Measurements from ENCODE around the gene RHCE.
"Not testable (repeated sequence)": the region's sequence is repeated elsewhere in the genome, so short reads cannot be mapped to it uniquely, and the experiment has no call there.

The RHCE gene

DNA sequence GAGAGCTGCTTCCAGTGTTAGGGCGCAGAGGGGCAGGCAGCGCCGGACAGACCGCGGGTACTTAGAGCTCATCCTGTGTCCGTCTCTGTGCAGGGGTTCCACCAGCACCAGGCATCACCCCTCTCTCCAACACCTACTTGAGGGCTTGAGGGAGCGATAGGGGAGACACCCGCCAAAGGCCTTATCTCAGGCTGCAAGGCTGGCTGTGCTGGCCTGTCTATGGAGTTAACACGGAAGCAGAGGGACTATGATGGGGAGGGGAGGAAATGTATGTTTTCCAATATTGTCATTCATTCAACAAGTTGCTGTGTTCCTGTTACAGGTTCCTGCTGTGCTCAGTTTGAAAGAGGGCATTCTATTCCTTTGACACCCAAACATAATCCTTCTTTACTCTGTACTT, at the start of gene RHCE:
Gene RHCE (minus strand): TSS at position 111 of the 400 bp plus-strand sequence. CDS start 39 bp downstream, at position 72.
- not testable (repeated sequence) for DNase-seq (ENCODE audit: low spot score)

DNA sequence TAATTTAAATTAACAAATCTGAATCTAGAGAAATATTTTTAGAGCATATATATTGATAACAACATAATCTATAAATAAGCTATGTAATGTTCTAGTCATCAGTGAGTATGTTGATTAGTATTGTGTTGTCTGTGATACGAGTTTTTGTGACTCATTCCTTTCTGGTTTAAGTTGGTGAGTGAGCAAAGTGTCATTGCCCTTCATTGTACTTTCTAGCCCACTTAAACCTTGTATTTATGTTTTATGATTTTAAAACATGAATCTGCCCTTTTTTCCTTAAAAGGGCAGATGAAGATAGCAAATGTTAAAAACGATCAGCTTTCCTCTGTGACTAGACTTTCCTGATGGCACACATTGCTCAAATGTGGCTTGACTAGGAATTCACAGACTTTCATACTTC, 48.6 kb upstream of the RHCE start:
- DNase-seq (ENCODE audit: low spot score), result no peak

DNA sequence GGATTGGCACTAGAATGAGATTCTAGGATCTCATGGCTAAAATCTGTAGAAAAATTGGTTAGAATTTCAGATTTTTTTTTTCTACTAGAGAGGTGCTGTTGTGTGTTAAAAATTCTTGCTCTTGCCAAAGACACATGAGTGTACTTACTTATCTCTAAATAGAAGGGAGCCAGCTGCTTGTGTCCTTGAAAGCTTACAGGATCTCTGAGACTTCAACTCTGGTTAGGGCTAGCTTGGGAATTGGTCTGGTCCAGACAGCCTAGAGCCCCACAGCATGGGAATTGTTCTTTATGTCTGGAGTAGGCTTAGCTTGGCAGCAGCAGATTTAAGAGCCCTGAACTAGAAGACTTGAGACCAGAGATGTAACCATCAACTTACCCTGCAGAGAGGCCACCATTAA, 47.4 kb upstream of the RHCE start:
- no peak for DNase-seq (ENCODE audit: low spot score)

DNA sequence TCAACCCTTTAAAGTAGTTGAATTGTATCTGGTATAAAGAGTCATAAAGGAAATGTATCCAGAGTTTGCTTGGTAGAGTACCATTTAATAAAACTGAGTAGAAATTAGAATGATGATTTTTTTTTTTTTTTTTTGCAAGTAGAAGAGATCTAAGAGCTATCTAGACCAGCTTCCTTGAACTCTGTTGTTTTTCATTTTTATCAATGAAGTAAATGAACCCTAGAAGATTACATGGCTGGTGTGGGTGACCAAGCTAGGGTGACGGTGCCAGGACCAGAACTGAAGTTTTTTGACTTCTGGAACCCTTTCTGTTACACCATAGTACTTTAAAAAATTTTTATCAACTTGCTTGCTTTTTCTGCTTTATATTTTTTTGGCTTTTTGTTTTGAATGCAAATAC, 47.0 kb upstream of the RHCE start:
- DNase-seq (ENCODE audit: low spot score), result no peak

DNA sequence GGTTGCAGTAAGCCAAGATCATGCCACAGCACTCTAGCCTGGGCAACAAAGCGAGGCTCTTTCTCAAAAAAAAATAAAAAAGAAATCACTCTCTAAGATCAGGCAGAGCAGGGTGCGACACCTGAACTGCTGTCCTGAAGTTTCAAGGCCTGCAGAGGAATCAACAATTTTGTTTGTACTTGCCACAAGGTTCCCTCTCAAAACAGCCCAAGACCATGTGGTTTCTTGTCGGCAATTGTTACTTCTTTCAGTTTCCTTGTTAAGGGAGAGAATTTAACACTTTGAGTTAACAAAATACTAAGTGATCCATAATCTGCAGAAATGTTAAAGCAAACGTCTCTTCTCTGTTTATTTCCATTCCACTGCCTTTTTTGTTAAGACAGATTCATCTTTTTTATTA, 46.6 kb upstream of the RHCE start:
- DNase-seq (ENCODE audit: low spot score), result no peak

DNA sequence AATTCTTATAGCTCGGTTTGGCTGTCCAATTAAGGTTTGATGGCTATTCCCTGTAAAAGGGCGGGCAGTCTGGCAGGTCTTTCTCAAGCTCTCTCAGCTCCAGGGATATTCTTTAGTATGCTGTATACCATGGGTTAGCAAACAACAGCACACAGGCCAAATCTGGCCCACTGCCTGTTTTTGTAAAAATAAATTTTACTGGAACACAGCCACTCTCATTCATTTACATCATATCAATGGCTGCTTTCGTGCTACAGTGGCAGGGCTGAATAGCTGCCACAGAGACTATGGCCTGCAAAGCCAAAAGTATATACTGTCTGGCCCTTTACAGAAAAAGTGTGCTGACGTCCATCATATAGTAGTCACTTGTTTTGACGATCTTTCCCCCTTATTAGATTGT, 42.1 kb upstream of the RHCE start:
- no peak for DNase-seq (ENCODE audit: low spot score)

DNA sequence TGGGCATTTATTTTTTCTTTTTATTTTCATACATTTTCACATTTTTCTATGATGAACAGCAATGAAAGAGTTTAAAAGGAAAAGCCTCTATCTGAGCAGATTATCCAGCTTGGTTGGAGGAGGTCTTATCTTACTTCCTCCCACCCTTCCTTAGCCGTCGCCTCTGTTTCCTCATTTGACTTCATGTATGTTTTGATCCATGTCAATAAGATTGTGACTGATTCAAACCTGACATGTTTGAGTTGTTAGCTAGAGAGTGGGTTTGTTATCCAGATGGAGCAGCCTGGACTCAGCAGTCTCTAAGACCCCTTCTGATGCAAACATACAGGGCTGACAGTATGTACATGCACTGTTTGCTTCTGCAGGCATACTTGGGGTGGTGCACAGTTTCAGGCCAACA, 41.2 kb upstream of the RHCE start:
- no peak for DNase-seq (ENCODE audit: low spot score)

DNA sequence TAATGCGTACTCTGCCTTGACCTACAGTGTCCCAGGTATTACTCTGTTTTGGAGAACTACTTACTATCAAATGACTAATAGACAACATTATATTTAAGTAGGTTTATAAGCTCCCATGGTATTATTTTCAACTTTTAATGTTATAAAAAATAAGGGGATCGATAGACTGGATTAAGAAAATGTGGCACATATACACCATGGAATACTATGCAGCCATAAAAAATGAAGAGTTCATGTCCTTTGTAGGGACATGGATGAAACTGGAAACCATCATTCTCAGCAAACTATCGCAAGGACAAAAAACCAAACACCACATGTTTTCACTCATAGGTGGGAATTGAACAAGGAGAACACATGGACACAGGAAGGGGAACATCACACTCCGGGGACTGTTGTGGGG, 40.2 kb upstream of the RHCE start:
- not testable (repeated sequence) for DNase-seq (ENCODE audit: low spot score)

DNA sequence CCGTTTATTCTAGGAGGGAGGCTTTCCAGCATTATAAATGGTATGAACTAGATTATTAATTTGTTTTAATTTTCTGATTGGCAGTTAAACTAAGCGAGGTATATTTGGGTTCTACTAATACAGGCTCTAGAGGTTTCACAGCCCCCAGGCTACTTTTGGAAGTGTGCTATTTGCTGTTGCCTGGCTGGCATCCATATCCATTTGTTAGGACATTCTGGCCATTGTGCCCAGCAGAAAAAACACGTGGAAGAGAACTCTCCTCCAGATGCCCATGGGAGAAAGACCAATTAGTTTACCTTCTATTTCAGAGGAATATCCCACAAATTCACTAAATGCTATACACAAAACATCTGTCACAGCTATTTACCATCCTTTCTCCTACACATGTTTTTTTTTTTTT, 39.4 kb upstream of the RHCE start:
- DNase-seq (ENCODE audit: low spot score), result no peak

DNA sequence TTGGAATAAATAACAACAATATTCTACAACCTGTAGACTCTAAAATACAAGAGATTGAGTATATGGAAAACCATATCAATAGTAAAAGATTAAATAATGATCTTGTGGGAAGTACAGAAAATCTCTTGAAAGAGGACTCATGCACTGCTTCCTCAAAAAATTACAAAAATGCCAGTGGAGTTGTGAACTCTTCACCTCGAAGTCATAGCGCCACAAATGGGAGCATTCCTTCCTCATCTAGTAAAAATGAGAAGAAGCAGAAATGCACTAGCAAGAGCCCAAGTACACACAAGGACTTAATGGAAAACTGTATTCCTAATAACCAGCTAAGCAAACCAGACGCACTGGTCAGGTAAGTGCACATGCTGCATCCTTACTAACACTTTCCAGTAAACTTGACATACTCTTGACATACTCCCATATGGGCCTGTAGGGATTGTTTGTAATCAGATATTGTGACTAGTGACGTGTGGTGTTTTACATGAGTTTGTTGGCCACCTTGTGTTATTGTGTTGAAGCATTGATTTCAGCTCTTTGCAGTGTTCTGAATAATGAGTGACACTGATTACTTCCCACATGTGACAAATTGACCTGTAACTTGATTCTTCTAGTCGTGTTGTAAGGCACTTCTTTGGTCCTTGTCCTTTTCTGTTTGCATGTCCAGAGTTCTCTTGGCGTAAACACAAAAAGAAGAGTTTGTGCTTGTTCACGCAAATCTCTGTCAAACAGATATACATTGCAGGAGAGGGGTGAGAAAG, 38.1 kb upstream of the RHCE start:
- DNase-seq (ENCODE audit: low spot score), result no peak

DNA sequence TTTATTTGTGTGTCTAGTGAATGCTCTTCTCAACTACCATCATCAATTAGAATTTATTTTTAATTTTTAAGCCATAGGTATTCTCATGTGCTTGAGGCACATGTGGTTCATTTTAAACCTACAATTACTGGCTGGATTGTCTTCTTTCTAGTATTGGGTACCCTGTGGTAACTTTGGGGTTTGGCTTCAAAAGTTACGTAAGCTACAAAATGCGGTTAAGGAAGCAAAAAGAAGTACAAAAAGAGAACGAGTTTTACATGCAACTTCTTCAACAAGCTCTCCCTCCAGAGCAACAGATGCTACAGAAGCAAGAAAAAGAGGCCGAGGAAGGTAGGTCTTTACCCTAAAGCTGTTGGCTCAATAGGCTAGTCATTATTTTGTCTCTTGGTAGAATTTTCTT, 35.9 kb upstream of the RHCE start:
- DNase-seq (ENCODE audit: low spot score), result no peak

DNA sequence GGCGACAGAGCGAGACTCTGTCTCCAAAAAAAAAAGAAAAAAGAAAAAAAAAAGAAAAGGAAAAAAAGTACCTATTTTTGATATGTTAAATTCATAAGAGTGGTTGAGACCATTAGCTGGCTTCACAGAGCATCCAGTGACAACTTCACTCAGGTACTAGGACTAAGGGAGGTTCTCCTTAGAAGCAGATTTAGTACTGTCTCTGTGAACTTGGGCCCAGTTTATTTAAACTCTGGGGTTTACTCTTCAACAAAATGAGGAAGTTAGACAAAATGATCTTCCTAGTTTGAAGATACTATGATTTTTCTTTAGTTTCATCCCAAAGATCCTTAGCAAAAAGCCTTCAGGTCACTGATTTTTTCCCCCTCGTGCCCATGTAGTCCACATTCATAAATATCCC, 31.3 kb upstream of the RHCE start:
- DNase-seq (ENCODE audit: low spot score), result no peak

DNA sequence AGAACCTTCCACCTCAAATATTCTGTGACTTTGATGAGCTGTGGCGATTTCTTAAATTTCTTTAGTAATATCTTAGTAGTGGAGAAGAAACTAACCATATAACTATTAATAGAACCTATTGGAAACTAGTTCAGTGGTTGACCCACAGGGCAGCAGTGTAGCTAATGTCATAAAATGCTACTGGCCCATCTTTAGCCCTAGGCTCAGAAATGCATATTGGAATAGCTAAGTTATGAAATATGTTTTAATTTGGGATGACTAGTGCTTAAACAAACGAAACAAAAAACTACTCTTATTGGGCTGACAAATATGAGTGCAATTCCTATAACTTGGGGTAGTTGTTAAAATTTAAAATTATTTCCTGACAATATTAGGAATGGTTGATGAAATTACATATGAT, 30.3 kb upstream of the RHCE start:
- no peak for DNase-seq (ENCODE audit: low spot score)

DNA sequence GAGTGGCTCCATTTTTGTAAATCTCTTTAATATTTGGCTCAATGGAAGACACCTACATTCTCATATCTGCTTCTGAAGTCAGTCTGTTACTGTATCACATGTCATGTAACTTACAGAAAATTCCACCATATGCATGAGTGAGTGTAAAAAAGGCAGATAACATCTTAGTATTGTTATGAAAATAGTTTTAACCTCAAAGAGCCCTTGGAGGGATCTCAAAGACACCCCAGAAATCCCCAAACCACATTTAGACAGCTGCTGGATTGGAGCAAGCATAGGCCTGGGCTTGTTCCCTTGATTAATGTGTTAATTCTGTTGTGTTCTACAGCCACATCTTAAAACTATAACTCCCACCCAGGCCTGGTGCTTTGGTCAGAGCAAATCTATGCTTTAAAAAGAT, 26.9 kb upstream of the RHCE start:
- no peak for DNase-seq (ENCODE audit: low spot score)

DNA sequence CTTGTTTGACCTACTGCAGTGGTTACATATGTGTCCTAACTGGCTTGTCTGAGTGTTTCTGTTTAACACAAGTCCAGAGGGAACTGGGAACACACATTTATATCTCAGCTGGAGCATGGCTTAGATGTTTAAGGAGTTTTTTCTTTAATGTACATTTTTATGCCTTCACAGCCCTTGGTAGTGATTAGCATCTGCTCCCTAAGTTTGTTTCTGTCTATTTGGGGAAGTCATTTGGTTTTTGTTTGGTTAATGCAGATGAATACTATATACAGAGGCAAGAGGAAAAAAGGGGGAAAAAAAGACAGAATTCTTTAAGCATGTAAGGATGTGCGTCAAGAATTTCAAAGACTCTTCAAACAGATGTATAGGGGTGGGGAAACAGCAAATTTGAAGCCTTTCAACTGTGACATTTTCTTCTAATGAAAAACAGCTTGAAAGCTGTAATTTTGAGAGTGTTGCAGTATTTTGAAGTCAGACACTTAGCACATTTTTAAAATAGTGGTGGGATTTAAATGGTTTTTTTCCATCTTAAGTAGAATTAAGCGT, 25.4 kb upstream of the RHCE start:
- DNase-seq (ENCODE audit: low spot score), result no peak

DNA sequence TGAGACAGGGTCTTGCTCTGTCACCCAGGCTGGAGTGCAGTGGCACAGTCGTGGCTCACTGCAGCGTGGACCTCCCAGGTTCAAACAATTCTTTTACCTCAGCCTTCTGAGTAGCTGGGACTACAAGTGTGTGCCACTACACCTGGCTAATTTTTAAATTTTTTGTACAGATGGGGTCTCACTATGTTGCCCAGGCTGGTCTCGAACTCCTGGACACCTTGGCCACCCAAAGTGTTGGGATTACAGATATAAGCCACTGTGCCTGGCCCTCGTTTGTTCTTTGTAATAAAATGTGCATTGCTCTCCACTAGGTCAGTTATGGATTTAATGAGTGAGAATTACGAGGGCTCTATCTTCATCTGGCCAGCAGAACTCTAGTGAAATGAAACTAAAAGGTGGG, 24.0 kb upstream of the RHCE start:
- DNase-seq (ENCODE audit: low spot score), result not testable (repeated sequence)

DNA sequence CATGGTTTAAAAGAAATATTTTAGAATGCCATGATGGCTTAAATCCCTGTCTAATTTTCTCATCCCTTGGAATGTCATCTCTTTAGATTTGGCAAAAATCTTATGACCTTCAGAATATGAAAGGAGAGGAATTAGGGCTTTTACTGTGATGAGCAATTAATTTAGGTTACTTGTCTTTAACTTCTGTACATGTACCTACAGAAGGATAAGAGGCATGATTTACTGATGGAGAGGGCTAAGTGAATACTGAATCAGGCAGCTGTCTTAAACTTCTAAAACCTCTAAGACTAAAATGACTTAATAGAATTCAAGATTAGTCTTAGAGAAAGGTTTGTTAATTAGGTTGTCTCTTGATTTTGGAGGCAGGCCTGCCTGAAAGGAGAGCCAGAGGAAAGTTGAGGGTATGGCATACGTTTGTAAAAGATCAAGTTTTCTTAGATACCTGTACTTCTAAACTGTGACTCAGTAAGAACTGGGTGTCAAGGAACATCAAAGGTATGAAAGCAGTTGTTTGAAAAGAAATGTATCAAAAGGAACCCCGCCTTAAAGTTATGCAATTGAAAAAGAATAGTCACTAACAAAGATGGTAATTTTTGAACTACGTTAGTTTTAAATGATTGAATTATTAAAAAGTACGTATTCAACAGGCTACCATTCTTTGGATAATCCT, 22.5 kb upstream of the RHCE start:
- DNase-seq (ENCODE audit: low spot score), result no peak

DNA sequence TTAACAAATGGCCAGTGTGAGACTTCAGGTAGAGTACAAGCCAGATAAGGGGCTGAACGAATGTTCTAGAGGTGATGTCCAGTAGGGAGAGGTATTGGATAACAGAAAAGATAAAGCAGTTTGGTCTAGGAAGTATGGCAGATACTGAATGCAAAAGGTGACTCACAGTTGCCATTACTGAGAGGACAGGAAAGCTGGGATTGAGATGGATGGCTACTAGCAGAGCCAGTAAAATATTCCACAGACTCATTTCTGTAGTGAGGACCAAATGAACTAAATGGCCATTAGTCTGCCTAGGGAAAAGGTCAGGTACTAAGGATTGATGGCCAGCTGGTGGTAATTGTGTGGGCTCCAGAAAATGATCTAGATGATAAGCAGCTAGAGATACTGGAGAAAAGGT, 21.6 kb upstream of the RHCE start:
- peak; percentile 12 for DNase-seq (ENCODE audit: low spot score)

DNA sequence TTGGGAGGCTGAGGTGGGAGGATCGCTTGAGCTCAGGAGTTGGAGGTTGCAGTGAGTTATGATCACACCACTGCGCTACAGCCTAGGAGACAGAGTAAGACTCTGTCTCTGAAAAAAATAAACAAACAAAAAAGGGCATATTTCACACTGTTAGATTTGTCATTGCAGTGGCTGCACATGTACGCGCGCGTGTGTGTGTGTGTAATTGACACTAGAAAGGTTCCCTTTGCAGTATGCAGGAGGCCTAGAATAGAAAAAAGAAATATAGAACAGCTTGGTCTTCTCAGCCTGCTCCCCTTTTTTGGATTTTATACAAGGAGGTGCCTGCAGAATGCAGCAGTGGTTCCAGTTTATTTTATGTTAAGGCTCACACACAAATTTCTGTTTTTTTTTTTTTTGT, 18.7 kb upstream of the RHCE start:
- no peak for DNase-seq (ENCODE audit: low spot score)

DNA sequence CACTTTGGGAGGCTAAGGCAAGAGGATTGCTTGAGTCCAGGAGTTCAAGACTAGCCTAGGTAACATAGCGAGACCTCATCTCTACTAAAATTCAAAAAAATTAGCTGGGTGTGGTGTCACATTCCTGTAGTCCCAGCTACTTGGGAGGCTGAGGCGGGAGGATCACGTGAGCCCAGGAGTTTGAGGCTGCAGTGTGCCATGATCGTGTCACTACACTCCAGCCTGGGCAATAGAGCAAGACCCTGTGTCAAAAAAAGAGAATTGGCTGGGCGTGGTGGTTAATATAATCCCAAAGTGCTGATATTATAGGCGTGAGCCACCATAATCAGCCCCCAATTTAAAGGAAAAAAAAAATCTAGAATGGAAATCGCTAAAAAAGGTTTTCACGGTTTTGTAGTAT, 17.0 kb upstream of the RHCE start:
- no peak for DNase-seq (ENCODE audit: low spot score)

DNA sequence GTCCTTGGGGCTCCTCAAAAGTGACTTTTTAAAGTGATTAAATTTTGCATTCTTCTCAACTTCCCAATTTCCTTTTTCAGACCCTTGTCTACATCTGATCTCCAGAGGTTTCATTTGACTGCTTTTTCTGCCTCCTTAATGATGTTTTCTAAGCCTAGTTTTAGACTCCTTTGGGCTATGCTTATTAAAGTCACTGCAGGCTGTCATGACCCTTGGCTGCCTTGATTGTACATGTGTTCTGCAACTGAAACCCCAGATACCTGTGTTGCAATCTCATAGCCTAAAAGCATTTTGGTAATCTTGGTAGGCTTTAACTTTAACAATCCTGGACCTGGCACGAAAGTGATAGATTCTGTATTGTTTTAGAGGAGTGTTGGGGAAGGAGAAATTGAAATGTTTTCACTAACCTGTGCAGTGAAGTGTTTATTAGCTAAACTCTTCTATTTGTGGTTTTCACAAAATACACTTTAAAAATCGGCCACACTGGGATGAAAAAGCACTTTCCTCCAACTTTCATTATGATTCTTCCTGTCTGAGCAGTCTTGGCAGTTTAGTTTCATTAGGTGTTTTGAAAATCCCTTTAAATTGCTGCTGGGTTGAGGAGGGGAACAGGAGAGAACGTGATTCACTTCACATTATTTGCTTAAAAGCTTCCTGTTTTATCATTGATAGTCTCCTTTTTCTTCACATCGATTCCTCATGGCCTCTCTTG, 14.9 kb upstream of the RHCE start:
- DNase-seq (ENCODE audit: low spot score), result no peak

DNA sequence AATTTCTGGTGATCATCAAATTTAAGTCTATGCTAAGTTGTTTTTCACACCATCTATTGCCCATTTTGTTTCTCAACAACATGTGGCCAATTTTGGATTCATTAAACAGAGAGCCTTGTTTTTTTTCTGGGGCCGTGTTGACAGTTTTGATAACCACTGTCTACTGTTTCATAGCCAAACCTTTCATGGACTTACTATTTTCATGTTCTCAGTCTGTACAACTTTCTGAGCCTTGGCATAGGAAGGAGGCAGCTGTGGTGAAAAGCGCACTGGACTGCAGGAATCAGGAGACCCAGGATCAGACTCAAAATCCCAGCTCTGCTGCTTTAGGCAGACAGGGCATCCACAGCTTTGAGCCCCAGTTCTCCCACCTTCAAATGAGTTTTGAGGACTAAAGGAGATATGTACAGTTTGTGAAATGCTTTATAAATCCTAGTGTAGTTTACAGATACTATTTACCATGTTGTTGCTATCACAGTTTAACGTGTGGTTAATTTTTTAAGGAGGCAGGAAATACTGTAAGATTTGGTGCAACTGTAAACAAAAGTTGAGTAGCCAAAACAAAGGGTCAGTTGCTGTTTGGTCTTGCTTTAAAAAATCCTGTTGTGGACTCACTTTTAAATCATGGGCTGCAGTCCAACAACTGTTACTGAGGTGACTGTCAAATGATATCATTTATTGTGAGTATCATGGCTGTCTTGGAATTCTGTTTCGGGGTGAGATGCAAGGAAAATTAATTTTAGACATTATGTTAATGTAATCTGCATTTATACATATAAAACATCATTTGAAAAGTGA, 13.0 kb upstream of the RHCE start:
- peak; percentile 10 for DNase-seq (ENCODE audit: low spot score)

All from AG08396 (cell line).